Prostate gland (tissue), 2 donors: Measurements from ENCODE around the gene ZNF431.

Source experiments
- POLR2A ChIP-seq: fragments of 450-650 bp; IDR thresholded peaks from one replicate; pipeline ENCODE4 v1.6.1; 2016; ENCODE audit warnings: antibody characterized with exemption, mild to moderate bottlenecking
- POLR2AphosphoS5 ChIP-seq: sonication (generic); formaldehyde crosslinking; IDR thresholded peaks from one replicate; pipeline ENCODE4 v1.6.1; 2017; ENCODE audit warnings: antibody characterized with exemption
- TF ChIP-seq, protein P1 (sequence below), 4 experiments: fragments of 200-600 bp in 2 of 4; fragments of 450-650 bp in 2 of 4; sonication (generic) in 2 of 4; IDR thresholded peaks; 1 replicate in 3 of 4; 2 replicates in 1 of 4; pipeline ENCODE4 v1.5.1; 2016 to 2019; ENCODE audit warnings: antibody characterized with exemption in 4 of 4, mild to moderate bottlenecking in 2 of 4, moderate library complexity in 2 of 4

DNA sequence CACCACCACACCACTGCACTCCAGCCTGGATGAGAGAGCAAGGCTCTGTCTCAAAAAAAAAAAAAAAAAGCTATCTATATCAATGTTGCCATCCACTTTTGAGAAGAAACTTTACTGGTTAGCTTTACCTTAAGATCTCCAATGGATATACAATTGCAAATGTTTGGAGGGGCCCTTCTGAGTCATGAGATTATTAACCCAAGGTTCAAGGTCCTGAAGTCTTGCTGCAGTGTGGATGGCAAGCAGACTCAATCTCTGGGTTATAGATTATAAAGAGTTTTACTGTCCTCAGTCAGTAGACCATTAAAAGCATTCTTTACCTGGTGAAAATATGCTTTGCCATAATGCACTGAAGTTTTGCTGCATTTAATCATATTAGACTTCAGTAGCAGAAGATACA lies 3.7 kb upstream of the ZNF431 start:
- TF ChIP-seq, protein P1, sequence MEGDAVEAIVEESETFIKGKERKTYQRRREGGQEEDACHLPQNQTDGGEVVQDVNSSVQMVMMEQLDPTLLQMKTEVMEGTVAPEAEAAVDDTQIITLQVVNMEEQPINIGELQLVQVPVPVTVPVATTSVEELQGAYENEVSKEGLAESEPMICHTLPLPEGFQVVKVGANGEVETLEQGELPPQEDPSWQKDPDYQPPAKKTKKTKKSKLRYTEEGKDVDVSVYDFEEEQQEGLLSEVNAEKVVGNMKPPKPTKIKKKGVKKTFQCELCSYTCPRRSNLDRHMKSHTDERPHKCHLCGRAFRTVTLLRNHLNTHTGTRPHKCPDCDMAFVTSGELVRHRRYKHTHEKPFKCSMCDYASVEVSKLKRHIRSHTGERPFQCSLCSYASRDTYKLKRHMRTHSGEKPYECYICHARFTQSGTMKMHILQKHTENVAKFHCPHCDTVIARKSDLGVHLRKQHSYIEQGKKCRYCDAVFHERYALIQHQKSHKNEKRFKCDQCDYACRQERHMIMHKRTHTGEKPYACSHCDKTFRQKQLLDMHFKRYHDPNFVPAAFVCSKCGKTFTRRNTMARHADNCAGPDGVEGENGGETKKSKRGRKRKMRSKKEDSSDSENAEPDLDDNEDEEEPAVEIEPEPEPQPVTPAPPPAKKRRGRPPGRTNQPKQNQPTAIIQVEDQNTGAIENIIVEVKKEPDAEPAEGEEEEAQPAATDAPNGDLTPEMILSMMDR (IDR thresholded peaks at IDR 0.05), result no peak
- no peak for TF ChIP-seq POLR2A
- TF ChIP-seq POLR2AphosphoS5, result no peak
